Measurements from ENCODE around the gene DNAJC11.
"Not testable (repeated sequence)": the region's sequence is repeated elsewhere in the genome, so short reads cannot be mapped to it uniquely, and the experiment has no call there.

DNAJC11 gene

GRCh38 chr1:6622396-6623152 is 79.0 kb downstream of the DNAJC11 start:
- no peak for DNase-seq

GRCh38 chr1:6621429-6622391 is 79.9 kb downstream of the DNAJC11 start:
- DNase-seq = no peak

GRCh38 chr1:6619045-6619444 is 82.6 kb downstream of the DNAJC11 start:
- DNase-seq = no peak

- DNase-seq = no peak
These were observed 86.5 kb downstream of the DNAJC11 start for GRCh38 chr1:6614929-6615785.

GRCh38 chr1:6614019-6614928 is 87.3 kb downstream of the DNAJC11 start:
- no peak for DNase-seq

GRCh38 chr1:6613361-6614018 is 88.1 kb downstream of the DNAJC11 start, which contains the start of gene PHF13:
Gene PHF13 (plus strand): TSS chr1:6613731. CDS start chr1:6614067, 336 bp downstream.
- DNase-seq = peak; percentile 98

GRCh38 chr1:6612641-6613360 is 88.8 kb downstream of the DNAJC11 start:
- DNase-seq = peak; percentile 44

- no peak for DNase-seq
These were observed 97.6 kb downstream of the DNAJC11 start for GRCh38 chr1:6603915-6604558.

- DNase-seq = peak; percentile 77
These were observed 98.2 kb downstream of the DNAJC11 start for GRCh38 chr1:6603238-6603914.

- peak; percentile 89 for DNase-seq
These were observed 98.9 kb downstream of the DNAJC11 start, which contains the start of gene KLHL21 for GRCh38 chr1:6602669-6603237. Gene KLHL21 (minus strand): TSS chr1:6602869. CDS start chr1:6602817, 52 bp downstream.

- no peak for DNase-seq
These were observed 99.5 kb downstream of the DNAJC11 start for GRCh38 chr1:6601923-6602668.

- peak; percentile 99 for DNase-seq
These were observed 100.3 kb downstream of the DNAJC11 start for GRCh38 chr1:6601049-6601922.

GRCh38 chr1:6600410-6601048 is 101.1 kb downstream of the DNAJC11 start:
- no peak for DNase-seq

GRCh38 chr1:6599991-6600390 is 101.6 kb downstream of the DNAJC11 start:
- not testable (repeated sequence) for DNase-seq

- no peak for DNase-seq
These were observed 102.3 kb downstream of the DNAJC11 start for GRCh38 chr1:6599141-6599975.

All from hematopoietic multipotent progenitor cell treated with erythropoietin and hydrocortisone succinate and interleukin-3 and kit ligand, for 8 days (in vitro differentiated cells).